ENCODE measurements around the gene ADAP1. TPM values are rescaled to one million over a fixed set of nuclear protein-coding genes. Genes with fewer than 3 reads are reported as not detected.
A peak's percentile ranks its signal among the peaks of the same experiment; 100 is the strongest.
"Not testable (repeated sequence)": the region's sequence is repeated elsewhere in the genome, so short reads cannot be mapped to it uniquely, and the experiment has no call there.

Gene ADAP1
- total RNA-seq, 1 experiment from 2014 or later: 16.4 TPM

DNA sequence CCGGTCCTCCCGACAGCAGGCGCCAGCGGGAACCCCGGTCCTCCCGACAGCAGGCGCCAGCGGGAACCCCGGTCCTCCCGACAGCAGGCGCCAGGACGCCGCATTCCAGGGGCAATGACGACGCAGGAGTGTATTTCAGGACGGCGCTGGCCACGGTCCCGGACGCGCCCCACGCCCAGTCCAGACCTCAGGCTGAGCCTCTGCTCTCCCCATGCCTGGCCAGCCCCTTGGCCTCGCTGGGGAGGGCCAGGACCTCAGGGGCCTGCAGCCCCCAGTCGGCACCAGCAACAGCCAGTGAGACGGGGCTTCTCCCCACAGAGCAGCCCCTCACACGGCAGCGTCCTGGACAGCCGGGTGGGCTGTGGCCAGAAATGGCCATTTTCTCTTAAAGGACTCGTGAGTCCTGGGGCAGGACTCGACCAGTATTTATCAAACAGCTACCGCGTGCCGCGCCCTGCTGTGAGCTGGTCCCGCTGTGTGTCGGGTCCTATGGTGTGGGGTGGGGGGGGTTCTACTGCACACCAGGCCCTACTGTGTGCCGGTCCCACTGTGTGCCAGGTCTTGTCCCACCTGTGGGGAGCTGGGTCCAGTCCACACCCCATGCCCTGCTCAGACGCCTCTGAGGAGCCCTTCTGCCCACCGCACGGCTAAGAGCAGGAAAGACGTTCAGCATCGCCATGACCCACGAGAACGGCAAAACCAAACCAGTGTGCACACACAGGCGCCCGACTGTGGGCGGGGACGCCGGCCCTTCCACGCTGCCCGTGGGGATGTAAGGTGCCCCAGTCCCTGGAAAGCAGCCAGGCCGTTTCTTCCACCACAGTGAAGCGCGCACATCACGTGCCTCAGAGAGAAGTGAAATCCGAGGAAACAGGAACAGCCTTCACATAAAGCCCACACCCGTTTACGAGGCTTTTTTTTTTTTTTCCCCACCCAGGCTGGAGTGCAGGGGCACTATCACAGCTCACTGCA is 44.8 kb downstream of the ADAP1 start:
- ChIA-PET POLR2A (ENCODE audit: low non-redundant PET) (interaction anchor here (0.6 kb wide), 1 partner anchor 576 kb away, joined by 4 read pairs; no protein-coding TSS in a partner anchor), CTCF (no interaction called here)
- H3K9me3 ChIP-seq (ENCODE audit: low read depth, low read length, poor library complexity, severe bottlenecking): no peaks in the 10 kb centered on the region
- TF ChIP-seq, protein P1, sequence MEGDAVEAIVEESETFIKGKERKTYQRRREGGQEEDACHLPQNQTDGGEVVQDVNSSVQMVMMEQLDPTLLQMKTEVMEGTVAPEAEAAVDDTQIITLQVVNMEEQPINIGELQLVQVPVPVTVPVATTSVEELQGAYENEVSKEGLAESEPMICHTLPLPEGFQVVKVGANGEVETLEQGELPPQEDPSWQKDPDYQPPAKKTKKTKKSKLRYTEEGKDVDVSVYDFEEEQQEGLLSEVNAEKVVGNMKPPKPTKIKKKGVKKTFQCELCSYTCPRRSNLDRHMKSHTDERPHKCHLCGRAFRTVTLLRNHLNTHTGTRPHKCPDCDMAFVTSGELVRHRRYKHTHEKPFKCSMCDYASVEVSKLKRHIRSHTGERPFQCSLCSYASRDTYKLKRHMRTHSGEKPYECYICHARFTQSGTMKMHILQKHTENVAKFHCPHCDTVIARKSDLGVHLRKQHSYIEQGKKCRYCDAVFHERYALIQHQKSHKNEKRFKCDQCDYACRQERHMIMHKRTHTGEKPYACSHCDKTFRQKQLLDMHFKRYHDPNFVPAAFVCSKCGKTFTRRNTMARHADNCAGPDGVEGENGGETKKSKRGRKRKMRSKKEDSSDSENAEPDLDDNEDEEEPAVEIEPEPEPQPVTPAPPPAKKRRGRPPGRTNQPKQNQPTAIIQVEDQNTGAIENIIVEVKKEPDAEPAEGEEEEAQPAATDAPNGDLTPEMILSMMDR (conservative IDR thresholded peaks at IDR 0.05; ENCODE audit: low read depth, low read length): no peak
- no peak for TF ChIP-seq EZH2 (IDR thresholded peaks at IDR 0.05; ENCODE audit: borderline replicate concordance, low read depth, low read length, poor library complexity, severe bottlenecking)
- no peak for DNase-seq (ENCODE audit: low spot score)
- BruUV-seq (replicated peaks): no TSS peak
- H3K36me3 ChIP-seq (ENCODE audit: insufficient read depth, low read length, poor library complexity, severe bottlenecking): no peaks in the 10 kb centered on the region
- intact Hi-C loops (cut with micrococcal nuclease; ENCODE audit: unreplicated experiment): loop anchor here (5.0 kb wide), 2 partner anchors 43 to 273 kb away; partner anchors contain the start of gene ADAP1
- H3K27ac ChIP-seq (ENCODE audit: low read depth, low read length, poor library complexity, severe bottlenecking): no peak overlapping the region
- H3K27me3 ChIP-seq (replicated peaks; ENCODE audit: insufficient read depth, low read depth, low read length, poor library complexity): peaks cover 7% of the 10 kb centered on the region
- peak overlapping the region; percentile 38 for H3K4me3 ChIP-seq (ENCODE audit: low read depth, low read length, poor library complexity, severe bottlenecking)
- H3K4me1 ChIP-seq (ENCODE audit: insufficient read depth, low read length, poor library complexity, severe bottlenecking): peaks cover 14% of the 10 kb centered on the region

DNA sequence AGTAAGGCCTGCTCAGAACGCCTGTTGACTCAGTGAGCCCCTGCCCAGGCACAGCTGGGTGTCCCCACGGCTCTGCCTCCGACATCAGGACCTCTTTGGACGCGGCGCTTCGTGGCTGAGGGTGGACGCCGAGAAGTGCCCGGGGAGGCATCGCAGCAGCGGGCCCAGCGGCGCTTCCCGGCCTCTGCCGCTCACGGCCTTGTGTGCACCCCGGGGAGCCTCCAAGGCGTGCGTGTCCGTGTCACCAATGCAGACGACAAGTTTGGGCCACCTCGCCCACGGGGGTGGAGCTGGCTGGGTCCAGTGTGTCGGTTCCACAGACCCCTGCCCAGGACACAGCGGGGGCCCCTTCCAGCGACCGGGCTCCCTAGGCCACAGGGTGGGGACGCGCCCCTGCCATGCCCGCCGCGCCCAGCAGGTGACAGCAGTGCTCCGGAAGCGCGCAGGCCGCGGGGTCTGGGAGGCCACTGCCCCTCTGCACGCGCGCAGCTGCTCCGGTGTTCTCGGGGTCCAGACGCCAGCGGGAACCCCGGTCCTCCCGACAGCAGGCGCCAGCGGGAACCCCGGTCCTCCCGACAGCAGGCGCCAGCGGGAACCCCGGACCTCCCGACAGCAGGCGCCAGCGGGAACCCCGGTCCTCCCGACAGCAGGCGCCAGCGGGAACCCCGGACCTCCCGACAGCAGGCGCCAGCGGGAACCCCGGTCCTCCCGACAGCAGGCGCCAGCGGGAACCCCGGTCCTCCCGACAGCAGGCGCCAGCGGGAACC is 45.7 kb downstream of the ADAP1 start:
- Histone ChIP-seq H3K4me3 (ENCODE audit: low read depth, low read length, poor library complexity, severe bottlenecking) (peak overlapping the region; percentile 38), H3K27me3 (replicated peaks; ENCODE audit: insufficient read depth, low read depth, low read length, poor library complexity) (peaks cover 11% of the 10 kb centered on the region), H3K4me1 (ENCODE audit: insufficient read depth, low read length, poor library complexity, severe bottlenecking) (peaks cover 17% of the 10 kb centered on the region)
- H3K27ac ChIP-seq (ENCODE audit: low read depth, low read length, poor library complexity, severe bottlenecking); H3K36me3 ChIP-seq (ENCODE audit: insufficient read depth, low read length, poor library complexity, severe bottlenecking); BruUV-seq (replicated peaks); CTCF ChIA-PET; POLR2A ChIA-PET (ENCODE audit: low non-redundant PET); H3K9me3 ChIP-seq (ENCODE audit: low read depth, low read length, poor library complexity, severe bottlenecking): not testable (repeated sequence)
- TF ChIP-seq, protein P1 (conservative IDR thresholded peaks at IDR 0.05; ENCODE audit: low read depth, low read length): peak; percentile 70
- intact Hi-C loops (cut with micrococcal nuclease; ENCODE audit: unreplicated experiment): loop anchor here (5.0 kb wide), 1 partner anchor 274 kb away; no protein-coding TSS in a partner anchor
- DNase-seq (ENCODE audit: low spot score): peak; percentile 64

DNA sequence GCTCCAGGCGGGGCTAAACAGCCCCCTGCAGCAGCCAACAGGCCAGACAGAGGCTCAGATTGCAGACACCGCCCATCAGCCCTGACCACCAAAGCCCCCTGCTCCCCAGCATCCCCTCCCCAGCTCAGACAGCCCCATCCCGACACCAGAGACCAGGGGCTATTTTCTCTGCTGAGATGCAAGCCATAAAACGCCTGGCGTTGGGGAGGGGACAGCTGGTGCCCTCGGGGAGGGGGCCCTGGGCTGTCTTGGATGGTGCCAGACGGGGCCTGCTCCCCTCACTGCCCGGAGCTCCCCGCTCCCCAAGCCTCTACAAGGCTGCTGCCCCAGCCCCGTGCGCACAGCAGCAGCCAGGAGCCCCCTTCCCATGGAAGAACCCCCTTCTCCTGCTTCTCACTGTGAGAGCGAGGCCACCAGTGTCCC is 46.3 kb downstream of the ADAP1 start:
- TF ChIP-seq, protein P1 (conservative IDR thresholded peaks at IDR 0.05; ENCODE audit: low read depth, low read length): no peak
- no peak for TF ChIP-seq EZH2 (IDR thresholded peaks at IDR 0.05; ENCODE audit: borderline replicate concordance, low read depth, low read length, poor library complexity, severe bottlenecking)
- CTCF ChIA-PET: no interaction called here

More for the DNA sequence above, 46.3 kb downstream of the ADAP1 start:
- no peak overlapping the region for H3K27ac ChIP-seq (ENCODE audit: low read depth, low read length, poor library complexity, severe bottlenecking)
- no TSS peak for BruUV-seq (replicated peaks)
- H3K4me3 ChIP-seq (ENCODE audit: low read depth, low read length, poor library complexity, severe bottlenecking): no peak overlapping the region
- H3K27me3 ChIP-seq (replicated peaks; ENCODE audit: insufficient read depth, low read depth, low read length, poor library complexity): peaks cover 11% of the 10 kb centered on the region
- peaks cover 17% of the 10 kb centered on the region for H3K4me1 ChIP-seq (ENCODE audit: insufficient read depth, low read length, poor library complexity, severe bottlenecking)
- H3K36me3 ChIP-seq (ENCODE audit: insufficient read depth, low read length, poor library complexity, severe bottlenecking): no peaks in the 10 kb centered on the region
- POLR2A ChIA-PET (ENCODE audit: low non-redundant PET): no interaction called here
- intact Hi-C loops (cut with micrococcal nuclease; ENCODE audit: unreplicated experiment): loop anchor here (5.0 kb wide), 1 partner anchor 274 kb away; no protein-coding TSS in a partner anchor
- DNase-seq (ENCODE audit: low spot score): no peak
- no peaks in the 10 kb centered on the region for H3K9me3 ChIP-seq (ENCODE audit: low read depth, low read length, poor library complexity, severe bottlenecking)

All from A673 (cell line).